CD1c-positive myeloid dendritic cell (primary cell): ENCODE measurements around the gene CABP4.

Experiments
- DNase-seq: peaks from one replicate; pipeline ENCODE4 v3.0.0-alpha.2; 2016; ENCODE audit errors: extremely low spot score

CABP4 gene

DNA sequence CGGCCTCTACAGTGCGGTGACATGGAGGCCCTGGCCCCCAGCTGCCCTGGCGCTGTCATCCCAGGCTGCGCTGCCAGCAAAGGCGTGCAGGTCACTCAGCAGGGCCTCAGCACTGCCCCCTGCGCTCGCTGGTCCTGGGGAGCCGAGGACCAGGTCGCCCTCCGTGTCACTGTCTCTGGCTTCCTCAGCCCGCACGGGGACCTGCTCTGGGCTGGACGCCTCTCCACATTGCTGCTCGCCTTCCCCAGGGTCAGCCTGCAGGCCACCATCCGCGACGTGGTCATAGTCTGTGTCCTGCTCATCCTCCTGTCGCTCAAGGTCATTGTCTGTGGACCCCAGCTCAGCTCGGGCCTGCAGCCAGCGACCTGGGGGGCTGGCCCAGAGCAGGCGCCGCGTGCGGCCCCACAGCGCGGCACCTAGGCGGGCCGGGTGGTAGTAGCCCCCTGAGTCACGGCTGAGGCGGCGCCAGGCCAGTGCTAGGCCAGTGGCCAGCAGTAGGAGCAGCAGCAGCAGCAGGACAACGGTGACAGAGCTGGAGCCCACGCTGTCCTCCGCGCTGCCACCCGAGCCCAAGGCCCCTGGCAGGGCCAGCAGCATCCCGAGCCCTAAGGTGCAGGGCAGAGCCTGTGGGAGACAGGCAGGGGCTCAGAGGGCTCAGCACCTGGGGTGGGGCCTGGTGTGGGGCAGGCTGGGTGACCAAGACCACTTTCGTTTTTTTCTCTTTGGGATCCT lies 19.3 kb upstream of the CABP4 start:
- DNase-seq, result no peak

DNA sequence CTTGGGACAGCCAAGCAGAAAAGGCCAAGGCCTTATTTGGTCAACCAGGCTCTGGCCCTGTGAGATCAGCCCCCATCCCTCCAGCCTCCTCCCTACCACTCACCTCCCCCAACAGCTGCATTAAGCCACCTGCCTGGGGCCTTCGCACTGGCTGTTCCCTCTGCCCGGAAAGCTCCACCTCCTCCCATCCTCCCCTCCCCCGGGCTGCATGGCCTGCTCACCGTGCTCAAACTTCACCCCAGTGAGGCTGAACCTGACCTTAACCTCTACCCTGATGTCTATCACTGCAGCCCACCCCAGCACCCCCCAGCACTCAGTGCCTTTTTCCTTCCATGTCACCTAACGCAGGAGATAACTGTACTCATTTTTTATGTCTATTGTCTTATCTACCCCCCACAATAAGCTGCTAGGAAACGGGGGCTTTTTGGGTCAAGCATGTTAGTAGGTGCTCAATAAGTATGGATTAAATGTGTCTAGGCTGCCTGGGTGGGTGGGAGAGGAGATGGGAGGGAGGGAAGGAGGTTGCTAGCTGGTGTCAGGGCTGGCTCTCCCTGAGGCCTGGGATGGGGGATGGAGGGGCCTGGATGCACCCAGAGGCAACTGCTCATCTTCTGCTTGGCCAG lies 18.6 kb upstream of the CABP4 start:
- no peak for DNase-seq

DNA sequence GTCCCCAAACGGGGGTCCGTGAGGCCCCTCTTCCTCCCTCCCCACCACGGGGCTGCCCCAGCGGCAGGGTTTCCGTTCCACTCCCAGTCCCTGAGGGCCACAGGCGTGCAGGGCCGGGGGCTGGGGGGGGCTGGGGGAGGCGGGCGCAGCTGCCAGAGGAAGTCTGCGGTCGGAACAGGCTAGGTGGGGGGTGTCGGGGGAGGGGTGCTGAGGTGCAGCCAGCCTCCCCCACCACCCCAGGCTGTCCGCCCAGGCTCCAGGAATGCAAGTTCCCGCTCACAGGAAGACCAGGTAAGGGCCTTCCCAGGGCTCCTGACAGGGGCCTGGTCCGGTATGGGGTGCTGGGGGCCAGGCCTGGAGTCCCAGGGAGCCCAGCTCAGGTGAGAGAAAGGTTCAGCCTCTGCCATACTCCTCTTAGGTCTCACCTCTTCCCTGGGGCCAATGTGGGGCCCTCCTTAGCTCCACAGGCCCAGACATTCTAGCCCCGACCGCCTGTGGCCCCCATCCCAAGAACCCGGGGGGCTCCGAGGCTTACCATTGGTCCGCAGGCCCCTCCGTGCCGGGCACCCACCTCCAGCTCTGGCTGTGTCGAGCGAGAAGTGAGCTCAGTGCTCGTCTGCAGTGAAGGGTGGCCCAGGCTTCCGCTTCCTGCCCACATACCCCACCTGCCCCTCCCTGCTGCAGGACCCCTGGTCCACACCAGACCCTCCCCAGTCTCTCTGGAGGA lies 17.9 kb upstream of the CABP4 start, which contains the start of gene PTPRCAP:
TSS of gene PTPRCAP (minus strand) at position 601 of the 727 bp plus-strand sequence. CDS start at position 538, 63 bp downstream.
- DNase-seq, result peak; percentile 26

DNA sequence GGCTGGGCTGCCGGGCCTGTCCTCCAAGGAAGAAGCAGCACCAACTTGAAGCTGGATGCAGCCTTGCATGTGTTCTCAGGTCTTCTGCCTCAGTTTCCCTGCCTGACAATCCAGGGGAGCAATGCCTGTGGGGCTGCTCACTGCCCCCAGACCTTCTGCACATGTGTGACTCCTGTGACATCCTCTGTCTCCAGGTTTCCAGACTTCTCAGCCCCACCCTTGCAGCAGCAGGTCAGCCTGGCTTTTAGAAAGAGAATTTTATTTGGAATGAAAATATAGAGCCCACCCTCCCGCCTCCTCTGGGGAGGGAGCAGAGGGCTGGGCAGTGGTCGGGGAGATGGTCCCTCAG lies 17.4 kb upstream of the CABP4 start:
- DNase-seq, result no peak

DNA sequence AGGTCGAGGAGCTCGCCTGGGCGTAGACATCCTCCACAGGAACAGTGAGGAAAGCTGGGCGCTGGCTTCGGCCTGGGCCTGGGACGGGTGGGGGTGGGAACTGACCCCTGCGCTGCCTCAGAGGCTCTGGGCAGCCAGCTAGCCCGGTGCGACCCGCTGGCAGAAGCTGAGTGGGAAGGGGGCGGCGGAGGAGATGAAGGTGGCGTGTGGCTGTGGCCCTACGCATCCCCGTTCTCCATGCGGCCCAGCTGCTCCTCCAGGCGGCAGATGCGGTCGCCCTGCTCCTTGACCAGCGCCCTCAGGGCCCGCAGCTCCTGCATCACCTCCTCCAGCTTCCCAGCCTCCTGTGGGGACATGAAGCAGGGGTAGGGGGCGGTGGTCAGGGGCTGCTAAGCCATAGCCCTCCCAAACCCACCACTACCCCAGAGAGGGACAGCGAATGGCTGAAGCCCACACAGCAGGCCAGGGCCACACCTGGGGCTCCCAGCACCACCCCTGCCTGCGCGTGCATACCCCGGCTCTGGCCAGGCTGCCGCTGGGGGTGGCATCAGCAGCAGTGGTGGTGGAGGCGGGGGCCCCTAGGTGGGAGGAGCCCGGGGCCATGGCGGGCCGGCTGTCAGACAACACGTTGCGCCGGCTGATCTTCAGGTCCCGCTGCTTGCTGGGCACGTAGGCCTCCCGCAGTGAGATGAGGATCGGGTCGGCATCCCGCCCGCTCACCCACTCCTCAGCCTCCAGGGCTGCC lies 16.8 kb upstream of the CABP4 start:
- DNase-seq, result no peak

DNA sequence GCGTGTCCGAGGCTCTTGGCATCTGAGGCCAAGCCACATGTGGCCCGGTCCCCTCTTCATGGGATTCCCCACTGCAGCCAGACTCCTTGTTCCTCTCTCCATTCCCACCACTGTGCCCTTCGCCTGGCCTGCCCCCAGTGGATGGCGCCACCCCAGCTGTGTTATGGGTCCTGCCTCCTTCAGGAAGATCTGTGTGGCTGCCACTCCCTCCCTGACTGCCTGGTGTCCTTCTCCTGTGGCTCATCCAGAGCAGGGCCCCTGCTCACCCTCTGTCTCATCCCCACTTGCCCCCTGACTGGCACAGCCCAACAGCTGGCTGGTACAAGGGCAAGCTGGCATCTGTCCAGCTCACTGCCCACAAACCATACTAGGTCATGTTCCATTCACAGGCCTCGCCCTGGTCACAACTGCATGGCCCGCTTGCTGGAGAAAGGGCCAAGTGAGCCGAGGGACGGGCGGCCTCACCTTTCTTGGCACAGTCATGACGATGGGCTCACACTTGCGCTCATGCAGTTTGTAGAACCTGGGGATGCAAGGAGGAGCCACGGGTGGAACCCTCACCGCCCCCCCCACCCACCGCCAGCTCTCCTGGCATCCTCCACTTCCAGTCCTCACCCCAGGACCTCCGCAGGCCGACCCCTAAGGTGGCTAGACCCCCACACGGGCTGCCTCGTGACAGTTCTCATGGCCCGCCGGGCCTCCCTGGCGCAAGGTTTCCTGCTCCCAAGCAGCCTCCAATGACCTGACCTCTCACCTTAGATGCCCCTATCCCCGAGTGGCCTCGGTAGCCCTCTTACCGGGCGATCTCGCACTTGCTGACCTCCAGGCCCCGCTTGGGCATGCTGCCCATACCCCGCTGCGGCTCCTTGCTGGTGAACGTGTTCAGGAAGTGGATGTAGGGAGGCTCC lies 15.6 kb upstream of the CABP4 start:
- DNase-seq, result peak; percentile 67

DNA sequence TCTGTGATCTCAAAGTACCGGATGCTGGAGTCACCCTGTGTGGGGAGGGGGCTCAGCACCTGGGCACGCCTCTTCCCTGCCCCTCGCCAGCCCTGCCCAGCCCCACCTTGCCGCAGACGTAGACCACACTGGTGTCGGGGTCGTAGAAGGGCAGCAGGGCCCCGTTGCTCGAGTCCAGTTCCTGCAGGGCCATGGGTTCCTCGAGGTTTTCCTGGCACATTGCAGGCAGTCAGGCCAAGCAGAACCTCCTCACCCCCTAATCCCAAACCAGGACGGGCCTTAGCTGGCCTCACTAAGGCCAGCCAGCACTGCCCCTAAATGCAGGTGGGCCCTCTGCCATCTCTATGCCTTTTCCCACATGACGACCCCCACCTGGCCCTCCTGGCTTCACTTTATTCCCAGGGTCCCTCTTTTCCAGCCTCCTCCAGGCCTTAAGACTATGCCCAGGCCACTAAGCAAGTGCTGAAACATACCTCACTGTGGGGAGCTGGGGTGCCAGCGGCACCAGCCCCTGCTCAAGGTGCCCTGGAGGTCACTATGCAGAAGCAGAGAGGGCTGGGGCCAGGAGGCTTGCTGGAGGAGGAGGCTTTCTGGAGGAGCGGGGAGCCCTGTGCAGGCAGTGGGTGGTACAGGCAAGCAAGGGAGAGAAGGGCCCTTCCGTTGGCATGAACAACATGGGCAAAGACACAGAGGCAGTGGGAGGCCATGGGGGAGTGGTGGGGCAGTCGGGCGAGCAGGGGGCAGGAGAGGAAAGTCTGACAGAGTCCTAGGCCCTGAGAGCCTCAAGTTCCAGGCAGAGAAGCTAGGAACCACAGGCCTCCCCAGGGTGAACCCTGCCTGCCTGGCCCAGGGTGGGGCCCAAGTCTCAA lies 14.7 kb upstream of the CABP4 start:
- DNase-seq, result no peak

DNA sequence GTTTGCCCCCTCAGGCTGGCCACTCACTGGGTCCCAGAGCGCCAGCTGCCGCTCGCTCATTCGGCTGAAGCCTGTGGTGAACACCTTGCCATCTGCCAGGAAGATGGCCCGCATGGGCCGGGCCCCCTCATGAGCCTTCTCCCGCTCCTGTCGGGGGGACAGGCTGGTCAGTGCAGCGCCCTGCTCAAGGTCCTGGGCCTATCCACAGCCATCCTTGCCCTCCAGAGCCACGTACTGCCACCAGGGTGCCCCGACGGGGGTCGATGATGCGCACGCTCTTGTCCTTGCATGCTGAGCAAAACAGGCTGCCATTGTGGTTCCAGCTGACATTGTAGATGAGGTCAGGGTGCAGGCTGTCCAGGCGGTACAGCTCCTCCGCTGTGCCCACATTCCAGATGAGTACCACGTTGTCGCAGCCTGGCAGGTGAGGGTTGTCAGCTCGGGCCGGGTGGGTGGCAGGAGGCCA lies 14.0 kb upstream of the CABP4 start:
- no peak for DNase-seq

DNA sequence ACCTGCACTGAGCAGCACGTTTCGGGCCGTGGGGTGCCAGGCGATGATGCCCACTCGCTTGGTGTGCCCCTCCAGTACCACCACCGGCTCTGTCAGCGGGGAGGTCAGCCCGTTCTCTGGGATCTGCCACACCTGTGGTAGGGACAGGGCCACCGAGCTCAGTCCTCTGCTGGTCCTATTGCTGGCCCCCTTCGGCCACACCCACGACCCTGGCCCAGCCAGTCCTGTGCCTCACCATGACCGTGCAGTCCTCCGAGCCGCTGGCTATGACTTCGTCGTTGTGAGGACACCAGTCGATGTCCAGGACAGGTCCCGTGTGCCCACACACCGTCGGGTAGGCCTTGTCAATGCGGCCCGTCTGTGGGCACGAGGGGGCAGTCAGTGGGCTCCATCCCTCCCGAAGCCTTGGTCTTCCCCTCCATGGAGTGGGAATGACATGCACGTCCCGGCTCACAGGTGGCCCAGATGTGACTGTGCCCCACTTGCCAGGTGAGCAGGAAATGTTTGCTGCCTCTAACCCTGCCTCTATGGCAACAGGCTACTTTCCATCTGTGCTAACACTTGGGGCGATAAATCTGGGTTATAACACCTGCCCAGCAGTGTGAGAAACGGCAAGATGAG lies 13.3 kb upstream of the CABP4 start:
- no peak for DNase-seq

DNA sequence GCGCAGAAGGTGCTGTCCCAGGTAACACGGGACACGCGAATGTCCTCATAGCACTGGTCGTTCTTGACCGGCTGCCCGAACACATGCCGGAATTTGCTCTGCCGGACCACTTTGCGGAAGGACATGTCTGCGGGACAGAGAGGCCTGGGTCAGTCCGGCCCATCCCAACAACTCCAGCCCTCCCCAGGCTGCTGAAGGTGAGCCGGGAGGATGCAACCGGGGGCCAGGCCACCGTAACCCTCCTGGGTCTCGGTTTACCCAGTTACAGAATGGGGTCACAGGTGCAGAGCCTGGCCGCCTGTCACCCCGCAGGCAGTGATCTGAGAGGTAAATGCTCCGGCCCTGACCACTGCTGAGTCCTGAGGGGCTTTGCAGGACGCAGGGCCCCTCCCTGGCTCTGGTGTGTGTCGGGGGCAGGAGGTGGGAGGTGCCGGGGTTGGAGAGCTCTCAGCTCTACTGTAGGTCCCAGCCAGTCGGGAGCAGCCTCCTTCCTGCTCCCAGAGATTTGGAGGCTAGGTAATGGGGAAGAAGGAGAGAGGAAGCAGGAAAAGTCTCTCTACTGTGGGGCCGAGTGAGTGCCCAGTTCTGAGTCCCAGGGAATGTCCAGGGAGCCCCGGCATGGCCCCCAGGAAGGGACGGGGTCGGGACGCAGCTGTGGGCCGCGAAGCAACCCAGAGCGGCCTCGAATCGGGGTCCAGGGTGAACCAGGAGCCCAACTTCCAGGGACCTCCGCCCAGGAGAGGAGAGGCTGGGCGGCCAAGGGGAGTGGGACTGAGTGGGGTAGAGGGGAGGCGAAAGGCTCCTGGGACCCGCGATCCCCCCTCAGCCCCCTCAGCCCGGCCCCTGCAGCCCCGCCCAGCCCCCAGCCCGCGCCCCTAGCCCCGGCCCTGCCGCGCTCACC lies 12.4 kb upstream of the CABP4 start:
- DNase-seq, result no peak

DNA sequence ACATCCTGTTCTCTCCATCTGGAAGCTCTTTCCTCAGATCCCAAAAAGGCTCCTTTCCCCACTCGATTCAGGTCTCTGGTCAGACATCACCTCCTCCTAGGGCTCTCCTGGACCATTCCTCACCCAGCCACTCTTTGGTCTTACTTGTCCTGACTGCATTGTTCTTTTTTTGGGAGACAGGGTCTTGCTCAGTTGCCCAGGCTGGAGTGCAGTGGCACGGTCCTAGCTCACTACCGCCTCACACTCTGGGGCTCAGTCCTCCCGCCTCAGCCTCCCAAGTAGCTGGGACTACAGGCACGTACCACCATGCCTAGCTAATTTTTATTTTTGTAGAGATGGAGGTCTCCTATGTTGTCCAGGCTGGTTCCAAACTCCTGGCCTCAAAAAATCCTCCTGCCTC lies 9.6 kb upstream of the CABP4 start:
- no peak for DNase-seq

DNA sequence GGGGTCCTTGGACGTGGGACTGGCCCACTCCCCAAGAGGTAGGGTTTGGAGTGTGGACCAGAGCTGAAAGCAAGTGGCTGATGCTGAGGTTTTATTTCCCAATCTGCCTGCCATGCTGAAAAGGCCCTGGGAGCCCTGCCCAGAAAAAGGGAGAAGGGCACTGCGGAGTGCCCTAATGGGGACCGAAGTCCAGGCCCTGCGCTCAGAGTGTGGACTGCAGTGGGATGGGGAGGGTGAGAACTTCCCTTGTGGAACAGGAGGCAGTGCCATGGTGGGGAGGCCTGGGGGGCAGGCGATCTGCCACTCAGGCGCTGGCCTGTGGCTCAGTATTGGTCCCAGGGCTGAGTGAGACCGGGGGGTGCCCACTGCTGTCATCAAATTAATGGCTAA lies 6.9 kb upstream of the CABP4 start:
- DNase-seq, result no peak

DNA sequence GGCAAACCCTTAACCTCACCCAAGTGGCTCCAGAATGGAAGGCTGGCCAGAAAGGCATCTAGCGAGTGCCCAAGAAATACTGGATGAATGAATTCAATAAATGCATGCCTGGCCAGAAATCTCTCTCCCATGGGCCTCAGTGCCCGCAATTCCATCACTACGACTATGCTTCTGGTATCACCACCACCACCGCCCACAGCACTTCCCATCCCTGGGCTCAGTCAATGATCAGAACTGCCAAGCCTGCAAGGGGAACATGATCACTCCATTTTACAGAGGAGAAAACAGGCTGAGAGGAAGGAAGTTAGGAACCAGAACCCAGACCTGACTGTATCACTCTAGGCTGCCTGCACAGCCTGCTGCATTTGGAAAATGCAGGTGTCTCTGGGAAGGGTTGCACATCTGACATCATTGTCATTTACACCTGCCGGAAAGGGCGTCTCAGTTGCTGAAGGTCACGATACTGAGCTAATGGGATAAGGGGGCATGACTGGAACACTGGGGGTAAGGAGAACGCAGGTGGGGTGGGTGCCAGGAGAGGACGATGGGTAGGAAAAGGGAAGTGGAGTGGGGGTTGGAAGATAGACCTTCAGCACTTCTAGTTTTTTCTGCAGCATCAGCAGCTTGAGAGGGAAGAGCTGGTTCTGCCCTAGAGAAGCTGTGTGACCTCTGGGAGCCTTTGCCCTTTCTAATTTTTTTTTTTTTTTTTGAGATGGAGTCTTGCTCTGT lies 5.9 kb upstream of the CABP4 start:
- DNase-seq, result peak; percentile 77

DNA sequence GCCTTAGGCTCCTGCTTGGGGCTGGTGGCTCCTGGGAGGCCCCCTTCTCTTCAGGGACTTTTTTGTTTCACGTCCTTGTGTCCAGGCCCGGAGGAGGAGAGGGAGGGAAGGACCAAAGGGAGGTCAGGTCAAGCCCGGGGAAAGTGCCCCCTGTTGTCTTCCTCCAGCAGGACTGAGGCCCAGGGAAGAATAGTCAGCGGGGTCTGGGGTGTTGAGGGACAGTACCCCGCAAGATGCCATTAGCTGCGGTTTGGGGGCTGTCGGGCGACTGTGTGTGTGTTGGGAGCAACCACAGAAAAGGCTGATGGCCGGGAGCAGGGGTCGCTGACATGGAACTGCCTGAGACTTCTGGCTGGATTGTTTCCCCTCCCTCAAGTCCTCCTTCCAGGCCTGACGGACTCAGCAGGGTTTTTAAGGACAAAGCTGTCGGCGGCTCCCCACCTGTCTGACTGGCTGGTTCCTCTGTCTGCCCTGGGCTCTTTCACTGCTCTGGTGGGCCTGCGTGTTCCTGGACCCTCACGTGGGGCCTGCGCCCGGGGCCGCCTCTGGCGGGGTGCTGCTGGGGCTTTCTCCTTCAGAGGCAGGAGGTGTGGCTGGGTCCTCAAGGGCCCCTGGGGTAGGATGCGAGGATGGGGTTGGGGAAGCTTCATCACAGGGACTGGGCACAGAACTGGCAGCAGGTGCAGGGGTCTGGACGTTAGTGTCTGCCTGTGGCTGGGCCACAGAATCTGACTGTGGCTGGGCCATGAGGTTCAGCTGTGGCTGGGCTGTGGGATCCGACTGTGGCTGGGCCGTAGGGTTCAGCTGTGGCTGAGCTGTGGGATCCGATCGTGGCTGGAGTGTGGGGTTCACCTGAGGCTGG lies 4.1 kb upstream of the CABP4 start:
- DNase-seq, result no peak

DNA sequence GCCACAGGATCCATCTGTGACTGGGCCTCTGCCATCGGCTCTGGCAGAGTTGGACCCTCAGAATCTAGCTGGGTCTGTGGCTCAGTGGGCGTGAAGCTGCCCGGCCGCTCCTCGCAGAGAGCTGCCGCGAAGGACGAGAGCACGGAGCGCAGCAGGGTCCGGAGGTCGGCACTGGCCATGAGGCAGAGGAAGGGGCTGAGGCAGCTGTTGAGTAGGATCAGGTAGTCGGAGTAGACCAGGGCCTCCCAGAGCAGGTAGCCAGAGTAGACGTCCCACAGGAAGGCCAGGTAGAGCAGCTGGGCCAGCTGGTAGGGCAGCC lies 3.5 kb upstream of the CABP4 start:
- no peak for DNase-seq

DNA sequence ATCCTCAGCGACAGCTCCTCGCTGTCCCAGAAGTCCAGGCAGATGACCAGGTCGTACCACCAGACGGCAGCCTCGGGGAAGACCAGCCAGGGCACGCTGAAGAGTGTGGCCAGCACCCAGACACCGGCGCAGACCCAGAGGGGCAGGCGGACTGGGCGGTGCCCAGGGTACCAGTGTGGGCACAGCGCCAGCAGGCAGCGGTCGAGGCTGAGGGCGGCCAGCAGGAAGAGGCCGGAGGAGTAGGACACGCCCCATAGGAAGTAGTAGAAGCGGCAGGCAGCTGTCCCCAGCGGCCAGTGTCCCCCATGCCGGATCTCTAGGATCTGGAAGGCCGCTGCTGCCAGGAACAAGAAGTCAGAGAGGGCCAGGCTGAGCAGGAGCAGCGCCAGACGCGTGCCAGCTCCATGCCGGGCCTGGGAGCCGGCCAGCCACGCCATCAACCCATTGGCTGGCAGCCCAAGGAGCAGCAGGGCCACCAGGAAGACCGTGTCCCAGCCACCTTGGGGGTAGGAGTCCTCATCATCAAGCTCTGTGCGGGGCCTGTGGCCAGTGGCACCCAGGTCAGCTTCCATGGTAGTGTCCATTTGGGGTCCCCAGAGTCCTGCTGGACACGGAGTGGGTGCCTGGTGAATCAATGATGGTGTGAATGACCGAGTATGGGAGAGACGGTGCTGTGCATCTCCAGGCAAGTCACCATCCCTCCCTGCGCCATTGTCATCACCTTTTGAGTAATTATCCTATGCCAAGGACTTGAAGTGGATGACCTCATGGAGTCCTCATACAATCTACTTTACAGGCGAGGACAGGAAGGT lies 2.8 kb upstream of the CABP4 start, which contains the start of gene GPR152:
TSS of gene GPR152 (minus strand) at position 589 of the 812 bp plus-strand sequence. CDS start at position 584, 5 bp downstream.
- no peak for DNase-seq
